MM.1S (cell line): Measurements from ENCODE around the gene SCNM1.

Experiments
- DNase-seq: peaks from one replicate; pipeline ENCODE4 v3.0.0-alpha.2; 2015
- H2AFZ ChIP-seq: fragments of 300-600 bp; sonication (generic); 2 replicates; pipeline ENCODE4 v1.6.0; 2016; ENCODE audit warnings: antibody characterized with exemption, low read length
- H3F3A ChIP-seq: fragments of 300-600 bp; sonication (generic); 2 replicates; pipeline ENCODE4 v1.6.1; 2016; ENCODE audit warnings: mild to moderate bottlenecking, antibody characterized with exemption, low read length, moderate library complexity, mixed read lengths; ENCODE audit not compliant: insufficient read depth
- H3K27ac ChIP-seq: fragments of 300-600 bp; sonication (generic); 2 replicates; pipeline ENCODE4 v1.5.1; 2016; ENCODE audit warnings: mild to moderate bottlenecking, low read length
- H3K27me3 ChIP-seq: fragments of 300-600 bp; sonication (generic); replicated peaks from 2 replicates; pipeline ENCODE4 v1.6.0; 2016; ENCODE audit warnings: low read length; ENCODE audit not compliant: insufficient read depth
- H3K36me3 ChIP-seq: fragments of 300-600 bp; sonication (generic); replicated peaks from 2 replicates; pipeline ENCODE4 v1.6.1; 2016; ENCODE audit warnings: mild to moderate bottlenecking, low read length, mixed read lengths; ENCODE audit not compliant: insufficient read depth
- H3K4me1 ChIP-seq: fragments of 300-600 bp; sonication (generic); 2 replicates; pipeline ENCODE4 v1.6.1; 2016; ENCODE audit warnings: low read length, mixed read lengths
- H3K4me2 ChIP-seq: fragments of 300-600 bp; sonication (generic); 2 replicates; pipeline ENCODE4 v1.6.0; 2016; ENCODE audit warnings: low read depth, low read length
- H3K4me3 ChIP-seq: fragments of 300-600 bp; sonication (generic); 2 replicates; pipeline ENCODE4 v1.5.1; 2016; ENCODE audit warnings: low read length, mixed read lengths
- H3K79me2 ChIP-seq: fragments of 300-600 bp; sonication (generic); 2 replicates; pipeline ENCODE4 v1.6.1; 2016; ENCODE audit warnings: mixed run types, low read length, mixed read lengths
- H3K9ac ChIP-seq: fragments of 300-600 bp; sonication (generic); 2 replicates; pipeline ENCODE4 v1.6.1; 2016; ENCODE audit warnings: low read length, mixed read lengths
- H3K9me2 ChIP-seq: fragments of 300-600 bp; sonication (generic); replicated peaks from 2 replicates; pipeline ENCODE4 v1.6.1; 2016; ENCODE audit warnings: mild to moderate bottlenecking, low read length, mixed read lengths; ENCODE audit not compliant: insufficient read depth
- H3K9me3 ChIP-seq: fragments of 300-600 bp; sonication (generic); replicated peaks from 2 replicates; pipeline ENCODE4 v1.6.1; 2016; ENCODE audit warnings: mild to moderate bottlenecking, low read length, mixed read lengths; ENCODE audit not compliant: insufficient read depth
- H4K20me1 ChIP-seq: fragments of 300-600 bp; sonication (generic); 2 replicates; pipeline ENCODE4 v1.6.1; 2016; ENCODE audit warnings: mild to moderate bottlenecking, low read length, moderate library complexity, mixed read lengths; ENCODE audit not compliant: insufficient read depth
- EZH2 ChIP-seq: fragments of 300-600 bp; sonication (generic); optimal IDR thresholded peaks from 2 replicates; pipeline ENCODE3; 2017; ENCODE audit warnings: low read depth, mild to moderate bottlenecking, antibody characterized with exemption, low read length, mixed read lengths
- EZH2phosphoT487 ChIP-seq: fragments of 300-600 bp; sonication (generic); IDR thresholded peaks from 2 replicates; pipeline ENCODE4 v1.6.1; 2018; ENCODE audit warnings: antibody characterized with exemption, low read length
- TF ChIP-seq, protein P1 (sequence below): fragments of 300-600 bp; sonication (generic); IDR thresholded peaks from 2 replicates; pipeline ENCODE4 v1.5.1; 2016; ENCODE audit warnings: antibody characterized with exemption, low read length, mixed read lengths

SCNM1 gene

DNA sequence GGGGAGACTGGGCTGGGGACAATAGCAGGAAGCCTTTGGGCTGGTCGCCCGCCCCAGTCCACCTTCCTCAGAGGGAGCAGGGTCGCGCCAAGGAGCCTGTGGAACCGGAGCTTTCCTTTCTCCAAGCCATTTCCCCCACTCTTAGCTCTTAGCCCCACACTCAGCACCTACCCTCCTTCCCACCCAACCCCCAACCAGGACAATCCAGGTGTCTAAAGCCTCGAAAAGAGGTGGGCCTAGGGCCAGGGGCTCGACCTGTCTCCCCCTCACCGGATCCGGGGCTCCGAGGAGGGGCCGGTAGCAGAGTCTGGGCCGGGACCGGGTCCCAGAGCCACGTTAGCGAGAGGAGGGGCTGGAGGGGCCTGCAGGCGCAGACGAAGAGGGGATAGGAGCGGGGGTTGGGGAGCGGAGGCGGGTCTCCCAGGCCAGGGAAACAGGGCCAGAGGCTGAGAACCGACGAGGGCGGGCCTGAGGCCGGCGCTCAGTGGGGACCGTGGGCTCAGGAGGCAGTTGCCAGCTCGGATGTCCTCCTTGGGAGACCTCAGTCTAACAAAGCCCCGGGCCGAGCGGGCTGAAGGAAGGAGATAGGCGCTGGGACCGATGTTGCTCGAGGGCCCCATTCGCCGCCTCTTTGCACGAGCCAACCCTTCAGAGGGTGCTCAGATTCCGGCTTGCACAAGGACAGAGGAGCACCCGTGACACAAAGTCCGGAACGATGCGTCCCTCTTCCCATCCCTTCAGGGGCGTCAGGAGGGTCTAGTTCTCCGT, 20.5 kb upstream of the SCNM1 start:
- H3F3A ChIP-seq, result no peaks in the 10 kb centered on the region

DNA sequence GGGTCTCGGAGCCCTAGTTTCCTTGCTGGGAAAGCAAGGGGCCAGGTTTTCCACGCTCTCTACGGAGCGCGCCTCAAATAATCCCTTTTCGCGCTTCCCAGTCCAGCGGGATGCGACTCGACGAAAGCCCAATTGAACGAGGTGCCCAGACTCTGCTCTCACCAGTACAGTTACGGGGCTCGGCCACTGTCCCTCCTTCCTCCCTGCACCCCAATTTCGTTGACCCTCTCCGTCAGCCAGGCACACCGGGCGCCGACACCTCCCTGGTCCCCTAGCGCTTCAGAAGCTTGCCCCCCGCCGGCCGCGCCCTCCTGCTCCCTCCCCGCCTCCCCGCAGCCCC, 19.9 kb upstream of the SCNM1 start:
- Histone ChIP-seq H3K27ac (no peak overlapping the region), H2AFZ (peak overlapping the region; percentile 99), H3K9me2 (no peaks in the 10 kb centered on the region), H3K9me3 (no peaks in the 10 kb centered on the region), H3K9ac (peak overlapping the region; percentile 56; the same call in 1 of the 2 replicates), H3K79me2 (no peaks in the 10 kb centered on the region), H3K4me3 (peak overlapping the region; percentile 96), H4K20me1 (no peaks in the 10 kb centered on the region), H3K27me3 (peaks cover 15% of the 10 kb centered on the region), H3F3A (no peaks in the 10 kb centered on the region), H3K36me3 (no peaks in the 10 kb centered on the region), H3K4me1 (peaks cover 8% of the 10 kb centered on the region; the same call in 1 of the 2 replicates), H3K4me2 (peak overlapping the region; percentile 100)
- TF ChIP-seq EZH2phosphoT487 (no peak), EZH2 (no peak)
- TF ChIP-seq, protein P1, sequence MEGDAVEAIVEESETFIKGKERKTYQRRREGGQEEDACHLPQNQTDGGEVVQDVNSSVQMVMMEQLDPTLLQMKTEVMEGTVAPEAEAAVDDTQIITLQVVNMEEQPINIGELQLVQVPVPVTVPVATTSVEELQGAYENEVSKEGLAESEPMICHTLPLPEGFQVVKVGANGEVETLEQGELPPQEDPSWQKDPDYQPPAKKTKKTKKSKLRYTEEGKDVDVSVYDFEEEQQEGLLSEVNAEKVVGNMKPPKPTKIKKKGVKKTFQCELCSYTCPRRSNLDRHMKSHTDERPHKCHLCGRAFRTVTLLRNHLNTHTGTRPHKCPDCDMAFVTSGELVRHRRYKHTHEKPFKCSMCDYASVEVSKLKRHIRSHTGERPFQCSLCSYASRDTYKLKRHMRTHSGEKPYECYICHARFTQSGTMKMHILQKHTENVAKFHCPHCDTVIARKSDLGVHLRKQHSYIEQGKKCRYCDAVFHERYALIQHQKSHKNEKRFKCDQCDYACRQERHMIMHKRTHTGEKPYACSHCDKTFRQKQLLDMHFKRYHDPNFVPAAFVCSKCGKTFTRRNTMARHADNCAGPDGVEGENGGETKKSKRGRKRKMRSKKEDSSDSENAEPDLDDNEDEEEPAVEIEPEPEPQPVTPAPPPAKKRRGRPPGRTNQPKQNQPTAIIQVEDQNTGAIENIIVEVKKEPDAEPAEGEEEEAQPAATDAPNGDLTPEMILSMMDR, result no peak
- no peak for DNase-seq

More for the DNA sequence above, 20.5 kb upstream of the SCNM1 start:
- Histone ChIP-seq H3K4me2 (peak overlapping the region; percentile 100), H3K27ac (no peak overlapping the region), H3K79me2 (no peaks in the 10 kb centered on the region), H3K27me3 (peaks cover 15% of the 10 kb centered on the region), H3K9ac (peak overlapping the region; percentile 56; the same call in 1 of the 2 replicates), H3K9me3 (no peaks in the 10 kb centered on the region), H3K4me1 (peaks cover 8% of the 10 kb centered on the region; the same call in 1 of the 2 replicates), H2AFZ (peak overlapping the region; percentile 99), H3K4me3 (peak overlapping the region; percentile 96), H3K36me3 (no peaks in the 10 kb centered on the region), H4K20me1 (no peaks in the 10 kb centered on the region), H3K9me2 (no peaks in the 10 kb centered on the region)
- TF ChIP-seq, protein P1, result no peak
- TF ChIP-seq EZH2 (no peak), EZH2phosphoT487 (no peak)
- no peak for DNase-seq

DNA sequence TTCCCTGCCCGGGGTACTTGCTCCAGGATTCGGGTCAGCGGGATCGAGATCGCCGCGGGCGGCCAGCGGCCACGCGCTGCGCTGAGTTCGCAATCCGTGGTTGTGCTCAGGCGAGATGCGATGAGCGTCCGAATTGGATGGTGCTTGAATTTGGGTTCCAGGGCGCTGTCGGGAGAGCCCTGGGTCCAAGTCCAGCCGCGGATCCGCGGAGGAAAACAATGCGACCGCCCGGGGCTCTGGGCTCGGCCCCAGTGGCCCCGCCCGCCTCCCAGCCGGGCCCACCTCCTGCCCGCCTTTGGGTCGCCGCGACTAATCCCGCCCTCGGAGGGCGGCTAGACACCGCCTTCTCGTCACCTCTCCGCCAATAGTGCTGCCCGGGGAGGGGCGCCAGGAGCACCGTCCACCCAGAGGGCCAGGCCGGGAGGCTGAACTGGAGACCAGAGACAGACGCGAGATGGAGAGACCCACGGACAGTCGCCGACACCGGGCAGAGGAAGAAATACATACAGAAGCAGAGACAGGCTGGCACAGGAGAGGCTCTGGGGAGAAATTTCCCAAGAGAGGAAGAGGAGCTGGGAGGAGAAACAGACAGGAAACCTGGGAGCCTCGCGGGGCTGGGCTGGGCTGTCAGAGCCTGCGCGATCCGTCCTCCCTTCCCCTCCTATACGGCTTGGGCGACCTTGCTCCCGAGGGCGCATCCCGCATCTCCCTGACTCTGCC, 19.4 kb upstream of the SCNM1 start, which contains the start of gene SEMA6C:
SEMA6C (minus strand) TSS at position 220 of the 720 bp plus-strand sequence. CDS start 4,010 bp downstream, outside the sequence.
- Histone ChIP-seq H3K79me2 (no peaks in the 10 kb centered on the region), H3K9me2 (no peaks in the 10 kb centered on the region), H3K4me1 (peaks cover 8% of the 10 kb centered on the region; the same call in 1 of the 2 replicates), H3K9ac (peak within 1 kb of the TSS; percentile 56; the same call in 1 of the 2 replicates), H3F3A (no peaks in the 10 kb centered on the region), H3K27me3 (peaks cover 15% of the 10 kb centered on the region), H3K4me2 (peak within 1 kb of the TSS; percentile 100), H2AFZ (peak within 1 kb of the TSS; percentile 99), H3K4me3 (peak within 1 kb of the TSS; percentile 96), H3K27ac (no peak within 1 kb of the TSS), H3K36me3 (no peaks in the 10 kb centered on the region), H3K9me3 (no peaks in the 10 kb centered on the region), H4K20me1 (no peaks in the 10 kb centered on the region)
- DNase-seq, result peak; percentile 92
- TF ChIP-seq EZH2phosphoT487 (no peak), EZH2 (no peak)
- TF ChIP-seq, protein P1, result no peak
